Endothelial cell (in vitro differentiated cells): ENCODE results near the gene NIPAL3. TPM values are rescaled to one million over a fixed set of nuclear protein-coding genes. Genes with fewer than 3 reads are reported as not detected.
"Not testable (repeated sequence)": the region's sequence is repeated elsewhere in the genome, so short reads cannot be mapped to it uniquely, and the experiment has no call there.

ENCODE experiments used
- DNase-seq: peaks from one replicate; pipeline ENCODE4 v3.0.0; 2021; ENCODE audit warnings: low spot score
- H3K27ac Mint-ChIP-seq: one replicate; pipeline ENCODE4 v1.8.0; 2021; ENCODE audit warnings: mixed read lengths, inconsistent platforms; ENCODE audit not compliant: unreplicated experiment
- H3K27me3 Mint-ChIP-seq: one replicate; pipeline ENCODE4 v1.8.0; 2021; ENCODE audit warnings: mild to moderate bottlenecking, moderate library complexity, mixed read lengths, inconsistent platforms; ENCODE audit not compliant: unreplicated experiment
- H3K36me3 Mint-ChIP-seq: one replicate; pipeline ENCODE4 v1.8.0; 2021; ENCODE audit warnings: mild to moderate bottlenecking, low read depth, mixed read lengths, inconsistent platforms; ENCODE audit not compliant: unreplicated experiment
- H3K4me1 Mint-ChIP-seq: one replicate; pipeline ENCODE4 v1.8.0; 2021; ENCODE audit warnings: mild to moderate bottlenecking, mixed read lengths, inconsistent platforms; ENCODE audit not compliant: unreplicated experiment
- H3K4me3 Mint-ChIP-seq: one replicate; pipeline ENCODE4 v1.8.0; 2021; ENCODE audit warnings: mild to moderate bottlenecking, mixed read lengths, inconsistent platforms; ENCODE audit not compliant: unreplicated experiment
- H3K9me3 Mint-ChIP-seq: one replicate; pipeline ENCODE4 v1.8.0; 2021; ENCODE audit warnings: mixed read lengths, inconsistent platforms; ENCODE audit not compliant: unreplicated experiment
- total RNA-seq: library from RNA; stranded (reverse); fragmentation: NEBNext Ultra II Directional; extraction: Animal tissue kit (Norgen Biotek cat#: 25700); gene quantifications from one replicate; pipeline ENCODE4 v1.2.1, GENCODE V29; 2021; ENCODE audit not compliant: unreplicated experiment
- TF ChIP-seq, protein P1 (sequence below): fragments of 200-600 bp; sonication (generic); IDR thresholded peaks from one replicate; pipeline ENCODE4 v1.5.0; 2021; ENCODE audit warnings: antibody characterized with exemption; ENCODE audit not compliant: unreplicated experiment

Gene NIPAL3
- total RNA-seq, 1 donor from 2014 or later: 9.4 TPM

DNA sequence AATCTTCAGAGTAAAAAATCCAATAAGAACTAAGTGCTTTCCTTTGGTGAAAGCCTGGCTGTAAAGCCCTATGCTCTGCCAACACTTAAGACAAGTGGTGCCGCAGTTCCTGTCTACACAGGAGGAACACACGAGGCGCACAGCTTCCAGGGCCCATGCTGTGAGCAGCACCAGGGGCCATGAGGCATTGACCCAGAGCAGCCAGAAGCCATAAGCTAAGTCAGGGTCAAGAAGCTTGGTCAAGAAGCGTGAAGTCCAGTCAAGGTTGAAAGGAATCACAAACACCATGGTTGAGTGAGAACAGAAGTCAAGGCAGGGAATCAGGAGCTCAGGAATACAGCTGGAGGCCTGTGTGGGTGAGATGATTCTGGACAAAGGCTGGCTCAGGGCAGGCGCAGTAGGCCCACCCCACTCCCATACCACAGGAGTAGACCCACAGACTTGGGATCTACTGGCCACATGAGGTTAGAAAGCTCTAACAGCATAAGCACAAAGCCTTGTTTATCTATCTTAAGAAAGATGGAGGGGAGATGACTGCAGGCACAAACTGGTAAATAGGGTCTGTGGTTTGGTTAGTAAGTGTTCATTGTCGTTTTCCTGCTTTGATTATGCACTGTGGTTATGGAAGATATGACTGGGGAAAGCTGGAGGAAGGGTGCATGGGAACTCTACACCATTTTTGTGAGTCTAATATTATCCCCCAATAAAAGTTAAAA lies 44.1 kb downstream of the NIPAL3 start:
- H3K27me3 Mint-ChIP-seq: no peaks in the 10 kb centered on the region
- TF ChIP-seq, protein P1, sequence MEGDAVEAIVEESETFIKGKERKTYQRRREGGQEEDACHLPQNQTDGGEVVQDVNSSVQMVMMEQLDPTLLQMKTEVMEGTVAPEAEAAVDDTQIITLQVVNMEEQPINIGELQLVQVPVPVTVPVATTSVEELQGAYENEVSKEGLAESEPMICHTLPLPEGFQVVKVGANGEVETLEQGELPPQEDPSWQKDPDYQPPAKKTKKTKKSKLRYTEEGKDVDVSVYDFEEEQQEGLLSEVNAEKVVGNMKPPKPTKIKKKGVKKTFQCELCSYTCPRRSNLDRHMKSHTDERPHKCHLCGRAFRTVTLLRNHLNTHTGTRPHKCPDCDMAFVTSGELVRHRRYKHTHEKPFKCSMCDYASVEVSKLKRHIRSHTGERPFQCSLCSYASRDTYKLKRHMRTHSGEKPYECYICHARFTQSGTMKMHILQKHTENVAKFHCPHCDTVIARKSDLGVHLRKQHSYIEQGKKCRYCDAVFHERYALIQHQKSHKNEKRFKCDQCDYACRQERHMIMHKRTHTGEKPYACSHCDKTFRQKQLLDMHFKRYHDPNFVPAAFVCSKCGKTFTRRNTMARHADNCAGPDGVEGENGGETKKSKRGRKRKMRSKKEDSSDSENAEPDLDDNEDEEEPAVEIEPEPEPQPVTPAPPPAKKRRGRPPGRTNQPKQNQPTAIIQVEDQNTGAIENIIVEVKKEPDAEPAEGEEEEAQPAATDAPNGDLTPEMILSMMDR: no peak
- no peak overlapping the region for H3K27ac Mint-ChIP-seq
- no peak for DNase-seq
- peaks cover 4% of the 10 kb centered on the region for H3K36me3 Mint-ChIP-seq
- peaks cover 5% of the 10 kb centered on the region for H3K4me1 Mint-ChIP-seq
- no peak overlapping the region for H3K4me3 Mint-ChIP-seq
- H3K9me3 Mint-ChIP-seq: no peaks in the 10 kb centered on the region

GRCh38 chr1:24462128-24462527 lies 46.5 kb downstream of the NIPAL3 start:
- not testable (repeated sequence) for H3K27ac Mint-ChIP-seq, H3K4me3 Mint-ChIP-seq, H3K36me3 Mint-ChIP-seq

GRCh38 chr1:24463776-24464735 lies 48.5 kb downstream of the NIPAL3 start:
- H3K4me3 Mint-ChIP-seq: no peak overlapping the region
- peaks cover 4% of the 10 kb centered on the region for H3K27me3 Mint-ChIP-seq
- no peaks in the 10 kb centered on the region for H3K9me3 Mint-ChIP-seq
- TF ChIP-seq, protein P1: no peak
- no peak overlapping the region for H3K27ac Mint-ChIP-seq
- H3K4me1 Mint-ChIP-seq: peaks cover 5% of the 10 kb centered on the region
- DNase-seq: no peak
- peaks cover 4% of the 10 kb centered on the region for H3K36me3 Mint-ChIP-seq

More at GRCh38 chr1:24462128-24462527, 46.5 kb downstream of the NIPAL3 start:
- not testable (repeated sequence) for H3K4me1 Mint-ChIP-seq, DNase-seq, H3K9me3 Mint-ChIP-seq, H3K27me3 Mint-ChIP-seq

GRCh38 chr1:24465099-24465498 lies 49.5 kb downstream of the NIPAL3 start:
- Mint-ChIP-seq H3K27ac (no peak overlapping the region), H3K4me1 (peaks cover 5% of the 10 kb centered on the region), H3K36me3 (peaks cover 4% of the 10 kb centered on the region), H3K4me3 (no peak overlapping the region), H3K27me3 (peaks cover 4% of the 10 kb centered on the region), H3K9me3 (no peaks in the 10 kb centered on the region)
- DNase-seq: no peak
- TF ChIP-seq, protein P1: no peak

DNA sequence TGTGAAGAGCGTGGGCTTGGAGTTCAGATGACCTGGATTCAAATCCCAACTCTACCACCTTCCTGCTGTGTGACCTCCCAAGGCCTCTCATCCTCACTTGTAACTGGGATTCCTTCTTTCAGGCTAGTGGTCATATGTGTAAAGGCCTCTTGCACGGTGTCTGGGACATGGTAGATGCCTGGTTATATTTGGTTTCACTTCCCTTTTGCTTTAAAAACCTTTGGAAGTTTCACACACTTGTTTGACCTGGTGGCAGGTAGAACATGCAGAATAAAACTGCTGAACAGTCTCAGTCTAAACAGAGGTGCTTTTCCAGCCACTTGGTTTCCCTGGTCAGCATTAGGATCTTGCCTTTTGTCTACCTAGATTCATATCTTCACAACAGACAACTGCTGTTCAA lies 50.0 kb downstream of the NIPAL3 start:
- Mint-ChIP-seq H3K36me3 (peaks cover 1% of the 10 kb centered on the region), H3K27ac (no peak overlapping the region), H3K9me3 (no peaks in the 10 kb centered on the region), H3K4me1 (peaks cover 5% of the 10 kb centered on the region), H3K27me3 (peaks cover 4% of the 10 kb centered on the region), H3K4me3 (no peak overlapping the region)
- DNase-seq: no peak
- TF ChIP-seq, protein P1: no peak
